Stimulated activated CD8-positive, alpha-beta memory T cell treated with anti-CD3 and anti-CD28 coated beads, Interleukin-4, amount 100 ng/mL, for 48 hours (primary cell): Measurements from ENCODE around the gene CCL5.

Source experiments
- DNase-seq: peaks from one replicate; pipeline ENCODE4 v3.0.0-alpha.2; 2020

Gene CCL5

GRCh38 chr17:35865412-35866340, 14.5 kb downstream of the CCL5 start:
- DNase-seq, result no peak

- DNase-seq, result no peak
Observed at GRCh38 chr17:35864853-35865252, 15.3 kb downstream of the CCL5 start.

- peak; percentile 23 for DNase-seq
Observed at GRCh38 chr17:35856603-35857002, 23.6 kb downstream of the CCL5 start.

- DNase-seq, result peak; percentile 14
Observed at GRCh38 chr17:35855965-35856364, 24.2 kb downstream of the CCL5 start.

- DNase-seq, result peak; percentile 68
Observed at GRCh38 chr17:35849469-35850348, 30.5 kb downstream of the CCL5 start.

- DNase-seq, result no peak
Observed at GRCh38 chr17:35847633-35848373, 32.4 kb downstream of the CCL5 start.

GRCh38 chr17:35847006-35847405, 33.2 kb downstream of the CCL5 start:
- no peak for DNase-seq

GRCh38 chr17:35846055-35846809, 33.9 kb downstream of the CCL5 start:
- DNase-seq, result no peak

GRCh38 chr17:35844547-35844946, 35.6 kb downstream of the CCL5 start:
- no peak for DNase-seq

GRCh38 chr17:35843698-35844097, 36.5 kb downstream of the CCL5 start:
- DNase-seq, result no peak

- DNase-seq, result no peak
Observed at GRCh38 chr17:35842239-35842638, 37.9 kb downstream of the CCL5 start.

- DNase-seq, result no peak
Observed at GRCh38 chr17:35841505-35841904, 38.7 kb downstream of the CCL5 start.

- no peak for DNase-seq
Observed at GRCh38 chr17:35841101-35841500, 39.1 kb downstream of the CCL5 start.

- DNase-seq, result no peak
Observed at GRCh38 chr17:35825206-35825605, 55.0 kb downstream of the CCL5 start.
